ENCODE results near the gene FMC1.
"Not testable (repeated sequence)": the region's sequence is repeated elsewhere in the genome, so short reads cannot be mapped to it uniquely, and the experiment has no call there.

Gene FMC1

DNA sequence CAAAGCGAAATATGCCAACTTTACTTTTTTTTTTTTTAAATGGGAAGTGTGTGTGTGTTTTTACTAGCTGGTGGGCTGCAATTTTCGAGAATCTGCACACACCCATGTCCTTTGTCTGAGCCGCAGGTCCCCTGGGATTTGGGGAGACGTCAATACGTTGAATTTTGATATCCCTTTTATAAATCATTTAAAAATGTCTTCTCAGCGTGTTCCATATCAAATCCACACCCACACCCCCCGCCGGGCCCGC lies 404 bp upstream of the FMC1 start:
- no peak for DNase-seq

GRCh38 chr7:139341776-139342226 lies 664 bp downstream of the FMC1 start:
- no peak for DNase-seq

GRCh38 chr7:139345042-139345441 lies 3.9 kb downstream of the FMC1 start:
- no peak for DNase-seq

DNA sequence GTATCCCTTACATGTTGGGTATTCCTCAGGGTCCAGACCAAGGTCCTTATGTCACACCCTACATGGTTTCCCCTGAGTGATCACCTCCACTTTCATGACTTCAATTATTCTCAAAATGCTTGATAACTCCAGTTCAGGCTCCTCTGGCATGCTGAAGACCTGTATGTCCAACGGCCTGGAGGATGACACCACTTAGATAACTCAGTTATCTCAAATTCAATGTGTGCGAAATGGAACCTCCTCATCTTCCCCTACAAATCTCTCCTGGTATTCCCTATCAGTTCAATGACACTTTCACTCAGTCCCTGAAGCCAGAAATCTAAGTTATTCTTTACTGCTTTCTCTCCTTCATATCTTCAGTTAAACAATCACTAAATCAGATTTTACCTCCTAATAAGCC lies 9.9 kb downstream of the FMC1 start:
- no peak for DNase-seq

GRCh38 chr7:139354729-139355128 lies 13.6 kb downstream of the FMC1 start:
- DNase-seq, result no peak

DNA sequence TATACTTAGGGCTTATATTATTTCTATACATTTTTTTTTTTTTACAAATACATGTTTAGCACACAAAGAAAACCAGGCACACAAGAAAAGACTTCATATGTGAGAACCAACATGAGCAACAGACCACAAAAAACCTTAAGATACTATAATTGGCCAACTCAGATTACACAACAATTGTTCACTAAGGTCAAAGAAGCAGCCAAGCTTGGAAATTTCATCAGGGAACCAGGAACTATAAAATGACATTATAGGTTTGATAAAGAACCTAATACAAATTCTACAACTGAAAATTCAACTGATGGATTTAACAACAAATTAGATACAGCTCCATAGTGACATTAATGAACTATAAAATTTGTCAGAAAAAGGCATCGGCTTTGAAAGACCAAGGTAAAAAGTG lies 14.2 kb downstream of the FMC1 start:
- DNase-seq, result no peak

- DNase-seq, result not testable (repeated sequence)
These were observed 16.8 kb downstream of the FMC1 start for GRCh38 chr7:139357729-139358506.

- peak; percentile 36 to 60 for DNase-seq
These were observed 17.6 kb downstream of the FMC1 start for GRCh38 chr7:139358541-139359365.

DNA sequence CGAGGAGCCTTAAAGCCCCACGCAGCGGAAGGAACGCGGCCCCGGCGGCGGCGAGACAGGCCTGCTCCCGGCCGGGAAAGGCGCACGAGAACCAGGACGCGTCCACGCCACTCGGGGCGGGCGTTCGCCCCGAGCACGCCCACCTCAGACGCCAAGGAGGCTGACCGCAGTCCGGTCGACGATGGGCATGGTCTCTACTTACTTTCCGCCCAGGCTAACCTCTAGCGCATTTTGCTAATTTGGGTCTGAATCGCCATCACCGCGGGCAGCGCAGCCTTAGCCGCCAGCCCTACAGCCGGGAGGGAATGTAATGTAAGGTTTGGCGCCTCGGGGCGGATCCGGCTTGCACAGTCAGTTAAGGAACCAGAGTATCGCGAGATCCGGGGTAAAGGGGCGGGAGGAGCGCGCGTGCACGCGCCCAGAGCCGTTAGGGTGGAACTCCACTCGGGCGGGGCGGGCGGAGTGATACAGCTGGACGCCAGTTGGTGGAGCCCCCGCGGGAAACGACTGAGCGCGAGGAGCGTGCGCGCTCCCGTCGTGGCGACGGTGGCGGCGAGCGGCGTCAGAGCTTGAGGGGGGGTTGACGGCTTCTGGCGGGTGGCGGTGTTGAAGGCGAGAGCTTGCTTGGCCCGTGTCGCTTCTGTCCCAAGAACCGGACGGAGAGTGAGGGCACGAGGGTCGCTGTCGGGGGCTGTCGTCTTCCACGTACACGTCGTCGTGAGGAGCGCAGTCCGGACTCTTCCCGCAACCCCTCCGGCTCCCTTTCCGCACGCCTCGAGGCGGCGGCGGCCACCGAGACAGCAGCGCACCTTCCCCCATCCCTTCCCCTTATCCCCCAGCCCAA lies 18.5 kb downstream of the FMC1 start, which contains the start of gene LUC7L2:
Gene LUC7L2, plus strand, starts transcription at position 529 of the 844 bp plus-strand sequence. CDS start 368 bp downstream, outside the sequence.
- DNase-seq, result peak; percentile 99

DNA sequence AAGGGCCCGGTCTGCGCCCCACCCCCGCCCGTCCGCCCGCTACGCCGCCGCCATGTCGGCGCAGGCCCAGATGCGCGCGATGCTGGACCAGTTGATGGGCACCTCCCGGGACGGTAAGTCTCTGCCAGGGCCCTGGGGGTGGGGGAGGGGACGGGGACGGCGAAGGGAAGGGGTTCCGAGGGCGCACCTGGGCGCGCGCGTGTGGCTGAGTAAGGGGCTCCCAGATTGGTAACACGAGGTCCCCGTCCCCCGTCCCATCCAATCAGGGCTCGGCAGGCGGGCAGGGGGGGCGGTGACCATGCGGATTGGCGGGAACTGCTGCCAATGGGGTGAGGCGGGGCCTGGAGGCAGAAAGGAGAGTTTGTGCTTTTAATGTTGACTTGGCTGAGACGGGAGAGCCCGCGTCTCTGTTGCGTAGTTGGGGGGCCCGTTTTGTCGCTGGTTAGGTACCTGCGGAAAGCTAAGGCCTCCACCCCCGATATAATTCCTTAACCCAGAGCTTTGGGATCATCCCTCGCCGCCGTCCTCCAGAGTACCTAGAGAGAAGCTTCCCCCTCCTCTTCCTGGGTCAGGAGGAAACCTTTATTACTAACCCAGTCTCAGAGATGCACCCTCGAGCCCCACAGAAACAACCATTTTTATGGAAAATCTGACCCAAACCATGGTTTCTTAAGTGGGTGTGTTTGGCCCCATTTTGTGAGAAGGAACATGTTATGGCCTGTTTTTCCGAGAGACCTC lies 19.2 kb downstream of the FMC1 start:
- peak; percentile 96 to 98 for DNase-seq

- no peak for DNase-seq
These were observed 19.8 kb downstream of the FMC1 start for GRCh38 chr7:139360948-139361307.

DNA sequence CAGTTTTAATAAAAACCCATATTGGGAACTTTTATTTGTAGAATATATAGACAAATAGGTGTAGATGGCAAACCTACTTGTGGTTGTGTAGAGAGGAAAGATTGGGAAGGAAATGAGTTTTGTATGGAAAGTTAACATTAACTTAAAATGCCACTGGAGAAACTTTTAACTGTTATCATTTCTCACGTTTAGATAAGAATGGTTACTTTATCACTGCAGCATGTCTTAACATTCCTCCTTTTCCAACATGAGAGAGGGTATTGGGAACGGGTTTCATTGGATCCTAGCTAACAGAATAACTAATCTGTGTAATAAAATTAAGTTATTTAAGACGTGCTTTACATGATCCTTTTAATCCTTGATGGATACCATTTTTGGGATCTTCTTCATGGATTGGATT lies 20.4 kb downstream of the FMC1 start:
- no peak for DNase-seq

DNA sequence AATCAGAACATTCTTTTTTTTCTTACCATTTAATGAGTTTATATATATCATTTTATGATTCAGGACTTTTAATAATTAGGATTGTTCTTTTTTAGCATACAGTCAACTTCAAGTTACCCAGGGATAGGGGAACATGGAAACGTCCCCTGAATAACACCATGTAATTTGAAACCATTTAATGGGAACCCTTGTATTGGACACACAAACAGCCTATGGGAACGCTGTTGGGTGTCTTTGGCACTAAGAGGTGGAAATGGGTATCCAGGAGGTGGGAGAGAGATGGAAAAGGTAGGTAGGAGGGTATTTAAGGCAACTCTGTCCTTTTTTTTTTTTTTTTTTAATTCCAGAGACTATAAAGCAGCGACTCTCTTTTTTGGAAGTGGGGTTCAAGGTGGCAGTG lies 21.2 kb downstream of the FMC1 start:
- DNase-seq, result no peak

DNA sequence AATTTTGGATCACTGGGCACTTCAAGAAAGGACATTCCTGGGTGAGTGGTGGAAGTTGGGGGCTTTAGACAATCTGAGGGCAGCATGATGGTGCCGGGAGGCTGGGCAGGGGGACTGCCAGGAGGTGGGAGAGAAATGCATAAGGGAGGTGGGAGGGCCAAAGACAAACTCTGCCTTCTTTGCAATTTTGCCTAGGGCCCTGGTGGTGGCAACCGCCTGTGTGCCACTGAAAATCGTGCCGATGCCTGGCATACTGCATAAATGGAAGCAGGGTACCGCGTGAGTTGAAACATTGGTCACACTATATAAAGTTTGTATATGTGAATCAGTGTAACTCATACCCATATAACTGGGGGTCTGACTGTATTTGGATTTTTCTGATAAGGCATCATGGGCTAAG lies 21.8 kb downstream of the FMC1 start:
- no peak for DNase-seq

GRCh38 chr7:139365336-139365735 lies 24.2 kb downstream of the FMC1 start:
- no peak for DNase-seq

GRCh38 chr7:139366400-139366799 lies 25.3 kb downstream of the FMC1 start:
- DNase-seq, result no peak

- no peak for DNase-seq
These were observed 26.5 kb downstream of the FMC1 start for GRCh38 chr7:139367438-139368155.

- DNase-seq, result no peak
These were observed 29.3 kb downstream of the FMC1 start for GRCh38 chr7:139370301-139370942.

GRCh38 chr7:139370943-139371313 lies 29.8 kb downstream of the FMC1 start:
- no peak for DNase-seq

- no peak for DNase-seq
These were observed 33.1 kb downstream of the FMC1 start for GRCh38 chr7:139374246-139374645.

- DNase-seq, result no peak
These were observed 41.3 kb downstream of the FMC1 start for GRCh38 chr7:139382439-139382838.

DNA sequence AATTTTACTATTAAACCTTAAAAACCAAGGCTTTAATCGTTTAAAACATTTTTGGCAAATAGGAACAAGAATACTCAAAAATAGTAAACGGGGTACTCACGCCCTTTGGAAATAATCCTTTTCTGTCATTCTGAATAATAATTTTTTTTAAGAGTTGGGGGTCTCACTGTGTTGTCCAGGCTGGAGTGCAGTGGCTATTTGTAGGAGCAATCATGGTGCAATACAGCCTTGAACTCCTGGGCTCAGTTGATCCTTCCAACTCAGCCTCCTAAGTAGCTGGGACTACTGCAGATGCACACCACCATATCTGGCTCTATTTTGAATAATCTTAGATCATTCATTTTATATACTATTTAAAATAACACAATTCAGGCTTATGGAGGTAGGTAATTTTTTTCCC lies 43.5 kb downstream of the FMC1 start:
- DNase-seq, result no peak
